Fibroblast of the aortic adventitia (primary cell): ENCODE results near the gene MED10. TPM values are rescaled to one million over a fixed set of nuclear protein-coding genes. Genes with fewer than 3 reads are reported as not detected.

Experiments
- DNase-seq: peaks from one replicate; pipeline ENCODE4 v3.0.0-alpha.2; 2010; ENCODE audit warnings: low read depth
- H3K4me3 ChIP-seq: 2 replicates; pipeline ENCODE4 v1.5.1; 2011; ENCODE audit warnings: low read depth, mild to moderate bottlenecking, control low read depth, low read length, moderate library complexity
- total RNA-seq: library from RNA; depleted of rRNA; stranded (reverse); fragments of >200 nt; gene quantifications from 2 replicates; pipeline ENCODE4 v1.2.3, GENCODE V29; 2012; ENCODE audit warnings: low replicate concordance
- TF ChIP-seq, protein P1 (sequence below): IDR thresholded peaks from 2 replicates; pipeline ENCODE4 v1.5.1; 2011; ENCODE audit warnings: mild to moderate bottlenecking, low read length, control low read depth, inconsistent platforms; ENCODE audit not compliant: insufficient read depth

MED10 gene
- total RNA-seq, 1 donor, result 17.5 TPM

DNA sequence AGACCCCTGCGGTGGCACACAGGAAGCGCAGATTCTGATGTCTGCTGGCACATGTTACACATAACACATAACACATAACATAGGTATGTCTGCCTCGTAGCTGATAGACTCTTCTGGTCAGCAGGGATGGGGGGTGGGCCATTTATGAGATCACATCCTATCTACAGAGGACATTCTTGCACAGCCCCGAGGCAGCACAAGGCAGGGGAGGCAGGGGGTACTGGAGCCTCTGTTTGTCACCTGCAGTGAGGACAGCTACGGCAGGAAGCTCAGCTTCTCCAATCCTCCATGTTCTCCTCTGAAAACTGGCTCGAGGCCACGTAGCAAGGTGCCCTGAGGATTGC lies 16.7 kb upstream of the MED10 start:
- H3K4me3 ChIP-seq, result no peak overlapping the region
- TF ChIP-seq, protein P1, sequence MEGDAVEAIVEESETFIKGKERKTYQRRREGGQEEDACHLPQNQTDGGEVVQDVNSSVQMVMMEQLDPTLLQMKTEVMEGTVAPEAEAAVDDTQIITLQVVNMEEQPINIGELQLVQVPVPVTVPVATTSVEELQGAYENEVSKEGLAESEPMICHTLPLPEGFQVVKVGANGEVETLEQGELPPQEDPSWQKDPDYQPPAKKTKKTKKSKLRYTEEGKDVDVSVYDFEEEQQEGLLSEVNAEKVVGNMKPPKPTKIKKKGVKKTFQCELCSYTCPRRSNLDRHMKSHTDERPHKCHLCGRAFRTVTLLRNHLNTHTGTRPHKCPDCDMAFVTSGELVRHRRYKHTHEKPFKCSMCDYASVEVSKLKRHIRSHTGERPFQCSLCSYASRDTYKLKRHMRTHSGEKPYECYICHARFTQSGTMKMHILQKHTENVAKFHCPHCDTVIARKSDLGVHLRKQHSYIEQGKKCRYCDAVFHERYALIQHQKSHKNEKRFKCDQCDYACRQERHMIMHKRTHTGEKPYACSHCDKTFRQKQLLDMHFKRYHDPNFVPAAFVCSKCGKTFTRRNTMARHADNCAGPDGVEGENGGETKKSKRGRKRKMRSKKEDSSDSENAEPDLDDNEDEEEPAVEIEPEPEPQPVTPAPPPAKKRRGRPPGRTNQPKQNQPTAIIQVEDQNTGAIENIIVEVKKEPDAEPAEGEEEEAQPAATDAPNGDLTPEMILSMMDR, result no peak
- no peak for DNase-seq

DNA sequence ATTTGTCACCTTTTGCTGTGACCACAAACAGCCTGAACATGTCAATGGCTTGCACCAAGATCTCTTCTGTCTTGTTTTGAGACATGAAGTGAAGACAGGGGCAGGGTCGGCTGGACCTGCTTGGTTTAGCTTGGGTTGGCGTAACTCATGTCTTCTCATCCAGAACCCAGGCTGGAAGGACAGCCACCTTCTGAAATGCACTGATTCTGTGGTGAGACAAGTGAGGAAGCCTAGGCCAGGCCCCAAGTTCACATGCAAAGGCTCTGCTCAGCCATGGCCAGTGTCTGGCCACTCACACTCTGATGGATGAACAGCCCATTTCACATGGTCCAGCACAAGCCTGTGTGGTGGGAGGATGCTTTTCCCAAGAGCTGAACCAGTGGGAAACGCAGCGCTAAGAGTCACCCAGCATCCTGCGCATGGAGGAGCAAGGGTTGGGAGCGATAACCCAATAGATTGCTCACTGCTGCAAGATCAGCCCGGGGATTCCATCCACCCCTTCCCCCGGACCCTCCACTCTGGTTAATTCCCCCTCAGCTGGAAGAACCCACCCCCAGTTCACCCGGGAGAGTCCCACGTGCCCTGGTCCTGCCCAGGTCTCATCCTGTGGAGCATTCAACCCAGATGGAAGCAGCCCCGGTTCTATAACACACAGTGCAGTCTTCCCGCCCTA lies 16.2 kb upstream of the MED10 start:
- DNase-seq, result no peak
- H3K4me3 ChIP-seq, result no peak overlapping the region
- TF ChIP-seq, protein P1, result no peak

DNA sequence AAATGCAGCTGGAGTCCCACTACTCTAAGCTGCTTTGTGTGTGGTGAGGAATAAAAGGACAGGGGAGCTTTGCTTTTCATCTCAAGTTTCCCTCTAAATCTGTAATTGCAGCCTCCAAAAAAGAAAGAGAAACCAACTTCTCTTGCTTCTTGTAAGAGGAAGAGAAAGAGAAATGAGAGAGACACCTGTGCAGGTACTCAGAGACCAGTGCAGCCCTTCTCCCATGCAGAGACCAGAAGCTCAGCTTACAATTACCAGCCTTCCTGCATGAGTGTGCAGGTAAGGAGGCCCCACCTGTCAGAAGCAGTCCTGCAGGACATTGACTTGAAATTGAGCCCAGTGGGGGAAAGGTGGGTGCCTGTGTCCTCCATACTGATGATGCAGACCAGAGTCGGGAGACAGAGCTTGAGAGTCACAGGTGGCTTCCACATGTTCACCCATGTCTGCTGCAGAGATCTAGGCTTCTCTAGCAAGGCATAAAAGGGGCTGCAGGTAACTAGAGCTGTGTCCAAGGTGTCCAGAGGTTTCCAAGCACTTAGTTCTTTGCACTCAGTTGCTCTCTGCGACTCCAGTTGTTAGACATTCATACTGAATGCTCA lies 15.3 kb upstream of the MED10 start:
- TF ChIP-seq, protein P1, result no peak
- no peak overlapping the region for H3K4me3 ChIP-seq
- DNase-seq, result no peak

DNA sequence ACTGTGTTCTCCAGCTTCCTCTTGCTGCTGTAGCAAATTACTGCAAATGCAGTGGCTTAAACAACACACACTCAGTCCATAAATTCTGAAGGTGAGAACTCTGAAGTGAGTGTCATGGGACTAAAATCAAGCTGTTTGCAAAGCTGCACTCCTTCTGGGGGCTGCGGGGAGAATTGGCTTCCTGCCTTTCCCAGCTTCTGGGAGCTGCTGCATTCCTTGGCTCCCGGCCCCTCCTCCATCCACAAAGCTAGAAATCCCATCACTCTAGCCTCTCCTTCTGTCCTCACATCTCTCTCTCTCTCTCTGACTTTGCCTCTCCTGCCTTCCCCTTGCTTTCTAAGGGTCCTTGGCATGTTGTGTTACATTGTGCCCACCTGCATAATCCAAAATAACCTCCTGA lies 14.2 kb upstream of the MED10 start:
- H3K4me3 ChIP-seq, result no peak overlapping the region
- TF ChIP-seq, protein P1, result no peak
- no peak for DNase-seq

DNA sequence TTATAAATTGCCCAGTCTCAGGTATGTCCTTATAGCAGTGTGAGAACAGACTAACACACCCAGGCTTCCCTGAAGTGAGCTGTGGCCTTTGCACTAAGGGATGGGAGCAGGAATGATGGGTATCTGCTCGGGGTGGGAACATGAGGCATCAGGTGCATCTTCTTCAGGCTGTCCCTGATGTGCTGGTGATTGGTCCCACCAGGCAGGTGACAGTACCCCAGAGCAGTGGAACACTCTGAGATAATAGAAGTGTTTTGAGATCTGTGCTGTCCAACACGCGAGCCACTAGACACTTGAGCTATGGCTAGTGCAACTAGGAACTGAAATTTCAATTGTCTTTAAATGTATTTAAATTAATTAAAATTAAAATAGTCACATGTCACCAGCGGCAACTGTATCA lies 12.8 kb upstream of the MED10 start:
- no peak for DNase-seq
- no peak overlapping the region for H3K4me3 ChIP-seq
- TF ChIP-seq, protein P1, result no peak

DNA sequence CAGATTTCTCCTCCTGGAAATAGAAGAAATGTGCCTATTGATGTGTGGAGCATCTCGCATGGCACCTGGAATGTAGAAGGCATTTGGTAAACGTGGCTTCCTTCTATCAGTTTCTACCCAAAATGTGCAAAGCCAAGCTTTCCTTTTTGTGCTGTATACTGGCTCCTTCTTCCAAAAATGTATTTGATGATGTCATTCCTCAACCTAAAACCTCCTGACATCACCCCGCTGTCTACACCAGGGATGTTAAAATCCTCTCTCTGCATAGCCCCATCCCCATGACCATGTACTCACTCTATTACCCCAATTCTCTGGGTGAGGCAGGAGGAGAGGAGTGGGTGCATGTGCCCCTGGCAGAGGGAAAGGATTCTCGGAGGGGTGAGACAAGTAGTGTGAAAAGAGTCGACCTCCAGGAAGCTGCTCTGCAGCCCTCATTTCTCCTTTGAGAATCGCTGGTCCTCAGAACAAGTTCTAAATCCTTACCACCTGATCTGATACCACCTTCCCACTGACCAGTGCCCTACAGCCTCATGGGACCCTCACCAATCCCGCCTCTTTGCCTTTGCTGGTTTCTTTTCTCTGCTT lies 11.7 kb upstream of the MED10 start:
- DNase-seq, result no peak
- TF ChIP-seq, protein P1, result no peak
- H3K4me3 ChIP-seq, result no peak overlapping the region
